Activated naive CD4-positive, alpha-beta T cell treated with anti-CD3 and anti-CD28 coated beads, Interleukin-2, amount 50 U/mL, for 24 hours (primary cell): Measurements from ENCODE around the gene DNAAF2.
"Not testable (repeated sequence)": the region's sequence is repeated elsewhere in the genome, so short reads cannot be mapped to it uniquely, and the experiment has no call there.

Source experiments
- H3K27ac Mint-ChIP-seq: one replicate; pipeline ENCODE4 v1.8.0; 2021; ENCODE audit warnings: mild to moderate bottlenecking, mixed read lengths
- H3K27me3 Mint-ChIP-seq: one replicate; pipeline ENCODE4 v1.8.0; 2021; ENCODE audit warnings: mixed read lengths
- H3K36me3 Mint-ChIP-seq: one replicate; pipeline ENCODE4 v1.8.0; 2021; ENCODE audit warnings: mixed read lengths
- H3K4me1 Mint-ChIP-seq: one replicate; pipeline ENCODE4 v1.8.0; 2021; ENCODE audit warnings: mixed read lengths
- H3K4me3 Mint-ChIP-seq: one replicate; pipeline ENCODE4 v1.8.0; 2021; ENCODE audit warnings: mild to moderate bottlenecking, mixed read lengths
- H3K9me3 Mint-ChIP-seq: one replicate; pipeline ENCODE4 v1.8.0; 2021; ENCODE audit warnings: mixed read lengths

The DNAAF2 gene

DNA sequence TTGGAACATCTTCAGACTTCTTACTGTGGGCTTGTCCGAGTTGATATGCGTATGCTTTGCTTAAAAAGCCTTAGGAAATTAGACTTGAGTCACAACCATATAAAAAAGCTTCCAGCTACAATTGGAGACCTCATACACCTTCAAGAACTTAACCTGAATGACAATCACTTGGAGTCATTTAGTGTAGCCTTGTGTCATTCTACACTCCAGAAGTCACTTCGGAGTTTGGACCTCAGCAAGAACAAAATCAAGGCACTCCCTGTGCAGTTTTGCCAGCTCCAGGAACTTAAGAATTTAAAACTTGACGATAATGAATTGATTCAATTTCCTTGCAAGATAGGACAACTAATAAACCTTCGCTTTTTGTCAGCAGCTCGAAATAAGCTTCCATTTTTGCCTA lies 27.5 kb downstream of the DNAAF2 start:
- H3K4me3 Mint-ChIP-seq: no peak overlapping the region
- H3K27ac Mint-ChIP-seq: no peak overlapping the region
- no peaks in the 10 kb centered on the region for H3K4me1 Mint-ChIP-seq
- no peaks in the 10 kb centered on the region for H3K9me3 Mint-ChIP-seq
- no peaks in the 10 kb centered on the region for H3K27me3 Mint-ChIP-seq
- H3K36me3 Mint-ChIP-seq: peaks cover 5% of the 10 kb centered on the region

DNA sequence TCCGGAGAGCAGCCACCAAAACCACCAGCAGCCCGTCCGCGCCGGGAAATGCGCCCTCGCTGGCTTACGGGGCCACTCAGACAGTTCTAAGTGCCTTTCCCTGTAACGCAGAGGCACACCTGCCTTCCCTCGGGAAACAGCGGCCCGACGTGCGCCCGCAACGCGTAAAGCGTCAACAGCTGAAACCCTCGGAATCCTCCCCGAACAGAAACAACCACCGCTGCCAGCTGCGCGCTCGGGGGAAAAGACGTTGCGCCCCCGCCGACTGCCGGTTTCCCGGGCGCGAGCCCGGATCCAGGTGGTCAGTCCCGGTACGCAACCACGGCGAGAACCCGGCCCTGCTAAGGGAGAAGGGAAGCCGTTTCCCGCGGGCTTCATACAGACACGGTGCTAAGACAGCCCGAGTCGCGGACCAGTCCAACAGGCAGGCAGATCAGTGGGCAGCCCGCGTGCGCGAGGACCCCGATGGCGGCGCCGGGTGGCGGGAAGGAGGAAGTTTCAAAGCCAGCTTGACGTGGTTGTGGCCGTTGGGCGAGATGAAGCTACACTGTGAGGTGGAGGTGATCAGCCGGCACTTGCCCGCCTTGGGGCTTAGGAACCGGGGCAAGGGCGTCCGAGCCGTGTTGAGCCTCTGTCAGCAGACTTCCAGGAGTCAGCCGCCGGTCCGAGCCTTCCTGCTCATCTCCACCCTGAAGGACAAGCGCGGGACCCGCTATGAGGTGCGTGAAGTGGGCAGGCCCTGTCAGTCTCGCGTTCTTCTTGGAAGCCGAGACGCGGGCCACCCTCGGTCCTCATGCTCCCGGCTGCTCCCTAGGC lies 36.4 kb downstream of the DNAAF2 start, which contains the start of gene LRR1:
Gene LRR1, plus strand, starts transcription at position 456 of the 816 bp plus-strand sequence. Its CDS starts 81 bp downstream, at position 537.
- Mint-ChIP-seq H3K27ac (peak within 1 kb of the TSS; percentile 98), H3K4me1 (peaks cover 26% of the 10 kb centered on the region), H3K4me3 (peak within 1 kb of the TSS; percentile 98), H3K9me3 (no peaks in the 10 kb centered on the region), H3K36me3 (peaks cover 2% of the 10 kb centered on the region), H3K27me3 (no peaks in the 10 kb centered on the region)

GRCh38 chr14:49598189-49598484 lies 36.9 kb downstream of the DNAAF2 start:
- peaks cover 2% of the 10 kb centered on the region for H3K36me3 Mint-ChIP-seq
- peaks cover 26% of the 10 kb centered on the region for H3K4me1 Mint-ChIP-seq
- no peaks in the 10 kb centered on the region for H3K9me3 Mint-ChIP-seq
- no peaks in the 10 kb centered on the region for H3K27me3 Mint-ChIP-seq
- peak overlapping the region; percentile 98 for H3K27ac Mint-ChIP-seq
- peak overlapping the region; percentile 98 for H3K4me3 Mint-ChIP-seq

GRCh38 chr14:49594347-49595091 lies 40.5 kb downstream of the DNAAF2 start:
- Mint-ChIP-seq H3K27ac (no peak overlapping the region), H3K36me3 (no peaks in the 10 kb centered on the region), H3K4me1 (peaks cover 18% of the 10 kb centered on the region), H3K27me3 (no peaks in the 10 kb centered on the region), H3K4me3 (no peak overlapping the region), H3K9me3 (no peaks in the 10 kb centered on the region)

- H3K9me3 Mint-ChIP-seq: no peaks in the 10 kb centered on the region
Observed at GRCh38 chr14:49593016-49593415, 42.0 kb downstream of the DNAAF2 start.

DNA sequence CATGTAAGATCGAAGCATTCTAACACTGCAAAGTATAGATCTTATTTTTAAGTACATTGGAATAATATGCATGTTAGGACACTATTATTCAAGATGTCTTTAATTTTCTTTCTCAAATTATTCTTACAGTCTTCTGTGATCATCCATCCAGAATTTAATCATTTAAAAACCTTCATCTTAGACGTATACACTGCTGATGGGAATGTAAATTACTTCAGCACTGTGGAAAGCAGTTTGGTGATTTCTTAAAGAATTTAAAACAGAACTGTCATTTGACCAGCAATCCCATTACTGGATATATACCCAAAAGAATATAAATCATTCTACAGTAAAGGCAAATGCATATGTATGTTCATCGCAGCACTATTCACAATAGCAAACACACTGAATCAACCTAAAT lies 45.7 kb downstream of the DNAAF2 start:
- no peaks in the 10 kb centered on the region for H3K27me3 Mint-ChIP-seq
- H3K27ac Mint-ChIP-seq: peak overlapping the region; percentile 53
- H3K4me3 Mint-ChIP-seq: no peak overlapping the region
- H3K4me1 Mint-ChIP-seq: peaks cover 8% of the 10 kb centered on the region
- no peaks in the 10 kb centered on the region for H3K9me3 Mint-ChIP-seq
- H3K36me3 Mint-ChIP-seq: peaks cover 15% of the 10 kb centered on the region

More at GRCh38 chr14:49593016-49593415, 42.0 kb downstream of the DNAAF2 start:
- Mint-ChIP-seq H3K4me1 (peaks cover 15% of the 10 kb centered on the region), H3K4me3 (no peak overlapping the region), H3K36me3 (no peaks in the 10 kb centered on the region), H3K27me3 (no peaks in the 10 kb centered on the region), H3K27ac (no peak overlapping the region)

DNA sequence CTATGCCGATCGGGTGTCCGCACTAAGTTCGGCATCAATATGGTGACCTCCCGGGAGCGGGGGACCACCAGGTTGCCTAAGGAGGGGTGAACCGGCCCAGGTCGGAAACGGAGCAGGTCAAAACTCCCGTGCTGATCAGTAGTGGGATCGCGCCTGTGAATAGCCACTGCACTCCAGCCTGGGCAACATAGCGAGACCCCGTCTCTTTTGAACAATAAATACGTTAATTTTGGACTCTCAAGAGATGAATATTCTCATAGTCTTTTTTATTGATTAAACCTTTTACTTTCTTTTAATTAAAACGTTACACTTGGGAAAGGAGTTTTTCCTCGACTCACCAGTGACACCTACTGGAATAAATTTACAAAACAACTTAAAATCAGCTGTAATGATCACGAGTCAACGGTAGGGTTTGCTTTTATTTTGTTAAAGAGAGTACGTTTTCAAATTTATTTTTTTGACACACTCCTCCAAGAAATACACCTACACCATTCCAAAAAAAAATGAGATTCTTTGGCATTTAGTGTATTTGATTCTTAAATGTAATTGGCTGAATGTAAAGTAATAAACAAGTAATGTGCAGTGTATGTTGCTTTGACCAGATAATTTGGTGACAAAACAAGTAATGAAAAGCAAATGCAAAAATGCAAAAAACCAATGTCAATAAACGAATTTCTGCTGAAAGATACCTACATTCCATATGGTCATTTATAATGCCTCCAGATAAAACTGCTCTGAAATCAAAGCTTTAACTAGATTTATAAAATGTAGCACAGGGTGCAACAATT lies 48.2 kb downstream of the DNAAF2 start:
- H3K4me1 Mint-ChIP-seq: peaks cover 32% of the 10 kb centered on the region
- H3K27ac Mint-ChIP-seq: peak overlapping the region; percentile 94
- no peaks in the 10 kb centered on the region for H3K9me3 Mint-ChIP-seq
- H3K4me3 Mint-ChIP-seq: peak overlapping the region; percentile 94
- H3K27me3 Mint-ChIP-seq: no peaks in the 10 kb centered on the region
- peaks cover 36% of the 10 kb centered on the region for H3K36me3 Mint-ChIP-seq

DNA sequence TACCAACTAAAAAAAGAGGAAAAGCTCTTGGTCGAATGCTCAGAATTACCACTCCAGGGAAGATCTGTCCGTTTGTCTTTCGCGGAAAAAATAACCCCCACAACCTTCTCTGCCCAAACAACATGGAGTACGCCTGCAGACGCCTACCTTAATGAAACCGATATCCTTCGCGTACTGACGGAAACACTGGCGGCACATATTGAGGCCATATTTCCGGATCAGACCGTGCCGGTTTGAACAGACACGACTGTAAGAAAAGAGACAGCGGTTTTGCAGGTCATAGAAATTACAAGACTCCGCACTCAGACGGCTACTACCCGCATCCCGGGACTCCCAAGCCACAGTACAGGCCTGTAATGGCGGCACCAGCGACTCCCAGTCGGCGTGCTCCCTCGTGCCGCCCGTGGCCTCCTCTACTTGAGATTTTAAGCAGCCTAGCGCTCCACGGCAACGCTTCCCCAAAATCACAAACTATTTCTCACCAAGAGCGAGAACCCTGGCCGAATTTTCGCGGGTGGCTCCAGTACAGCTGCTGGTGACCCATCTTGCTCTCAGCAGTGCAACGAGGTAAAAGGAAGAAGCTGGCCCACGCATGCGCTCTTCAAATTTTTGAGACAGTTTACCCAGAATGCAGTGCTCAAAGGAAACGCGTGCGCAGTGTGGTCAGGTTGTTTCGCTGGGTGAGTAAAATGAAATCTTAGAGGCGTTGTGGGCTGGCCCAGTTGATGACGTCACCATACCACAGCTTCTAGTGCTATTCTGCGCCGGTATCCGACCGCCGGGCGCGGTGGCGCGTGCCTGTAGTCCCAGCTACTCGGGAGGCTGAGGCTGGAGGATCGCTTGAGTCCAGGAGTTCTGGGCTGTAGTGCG lies 49.0 kb downstream of the DNAAF2 start, which contains the start of gene RPS29:
Gene RPS29, minus strand, starts transcription at position 578 of the 870 bp plus-strand sequence. Its CDS starts 34 bp downstream, at position 544.
- H3K36me3 Mint-ChIP-seq: peaks cover 41% of the 10 kb centered on the region
- peak within 1 kb of the TSS; percentile 94 for H3K4me3 Mint-ChIP-seq
- H3K4me1 Mint-ChIP-seq: peaks cover 41% of the 10 kb centered on the region
- H3K27me3 Mint-ChIP-seq: no peaks in the 10 kb centered on the region
- H3K27ac Mint-ChIP-seq: peak within 1 kb of the TSS; percentile 94
- H3K9me3 Mint-ChIP-seq: no peaks in the 10 kb centered on the region

GRCh38 chr14:49584981-49585640 lies 49.9 kb downstream of the DNAAF2 start:
- not testable (repeated sequence) for H3K9me3 Mint-ChIP-seq, H3K27me3 Mint-ChIP-seq
- Mint-ChIP-seq H3K4me3 (peak overlapping the region; percentile 94), H3K27ac (peak overlapping the region; percentile 94), H3K36me3 (peaks cover 43% of the 10 kb centered on the region), H3K4me1 (peaks cover 46% of the 10 kb centered on the region)

DNA sequence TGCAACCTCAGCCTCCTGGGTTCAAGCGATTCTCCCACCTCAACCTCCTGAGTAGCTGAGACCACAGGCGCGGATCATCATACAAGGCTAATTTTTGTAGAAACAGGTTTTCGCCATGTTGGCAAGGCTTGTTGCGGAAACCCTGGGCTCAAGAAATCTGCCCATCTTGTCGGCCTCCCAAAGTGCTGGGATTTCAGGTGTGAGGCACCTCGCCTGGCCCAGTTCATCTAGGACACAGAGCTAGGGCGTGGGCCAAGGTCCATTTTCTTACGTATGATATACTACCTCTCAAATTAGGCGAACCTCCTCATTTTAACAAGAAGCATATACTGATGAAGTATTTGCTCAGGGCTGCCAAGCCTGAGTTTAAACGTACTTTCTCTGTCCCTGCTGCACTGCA lies 51.0 kb downstream of the DNAAF2 start:
- Mint-ChIP-seq H3K36me3 (peaks cover 44% of the 10 kb centered on the region), H3K4me3 (peak overlapping the region; percentile 94), H3K27me3 (no peaks in the 10 kb centered on the region), H3K9me3 (no peaks in the 10 kb centered on the region), H3K4me1 (peaks cover 52% of the 10 kb centered on the region), H3K27ac (peak overlapping the region; percentile 94)

DNA sequence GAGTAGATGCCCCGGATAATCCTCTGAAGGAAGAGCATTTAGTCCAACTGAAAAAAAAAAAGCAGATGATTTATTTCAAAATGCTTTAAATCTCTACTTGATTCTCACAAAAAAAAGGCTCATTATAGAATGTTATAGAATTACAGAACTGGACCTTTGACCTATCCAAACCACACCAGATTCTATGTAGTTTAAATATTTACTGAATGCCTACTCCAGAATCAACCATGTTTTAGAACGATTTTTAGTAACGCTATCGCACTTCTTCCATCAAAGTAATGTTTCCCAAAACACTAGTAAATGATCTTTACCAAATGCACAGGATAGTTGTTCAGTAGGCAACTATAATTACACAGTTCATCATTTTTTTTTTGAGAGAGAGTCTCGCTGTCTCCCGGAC lies 51.4 kb downstream of the DNAAF2 start:
- H3K4me1 Mint-ChIP-seq: peaks cover 56% of the 10 kb centered on the region
- peaks cover 44% of the 10 kb centered on the region for H3K36me3 Mint-ChIP-seq
- H3K27me3 Mint-ChIP-seq: no peaks in the 10 kb centered on the region
- no peaks in the 10 kb centered on the region for H3K9me3 Mint-ChIP-seq
- peak overlapping the region; percentile 94 for H3K27ac Mint-ChIP-seq
- peak overlapping the region; percentile 94 for H3K4me3 Mint-ChIP-seq

DNA sequence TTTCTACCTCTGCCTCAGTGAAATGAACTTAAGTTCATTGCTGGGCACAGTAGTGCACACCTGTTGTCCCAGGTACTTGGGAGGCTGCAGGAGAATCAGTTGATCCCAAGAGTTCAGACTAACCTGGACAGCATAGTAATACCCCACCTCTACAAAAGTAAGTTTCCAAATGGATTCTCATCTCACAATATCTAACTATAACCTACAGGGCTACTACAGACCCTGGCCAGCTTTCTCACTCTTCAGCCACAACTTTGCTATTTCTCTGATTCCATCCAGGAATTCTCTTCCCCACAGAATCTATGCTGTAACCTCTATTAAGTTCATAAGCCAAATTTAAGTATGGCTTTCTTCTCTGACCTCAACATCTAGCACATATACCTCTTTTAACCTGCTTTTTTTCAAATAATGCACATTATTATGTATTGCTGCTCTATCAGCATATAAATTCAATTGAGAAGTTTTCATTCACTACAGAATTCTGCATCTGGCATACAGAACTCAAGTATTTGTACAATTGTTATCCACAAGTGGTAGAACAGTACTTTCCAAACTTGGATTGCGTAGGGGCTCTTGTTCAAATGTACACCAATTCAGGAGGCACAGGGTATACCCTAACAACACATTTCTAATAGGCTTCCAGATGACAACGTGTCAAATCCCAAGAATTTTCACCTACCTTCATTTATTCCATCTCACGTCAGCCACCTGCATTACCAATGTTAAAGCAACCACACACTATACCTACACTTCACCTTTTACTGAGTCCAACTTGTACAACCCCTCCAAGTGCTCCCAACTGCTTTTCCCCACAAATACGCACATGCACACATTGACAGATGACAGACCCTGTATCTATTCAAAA lies 52.7 kb downstream of the DNAAF2 start:
- Mint-ChIP-seq H3K27me3 (no peaks in the 10 kb centered on the region), H3K4me1 (peaks cover 65% of the 10 kb centered on the region), H3K9me3 (no peaks in the 10 kb centered on the region), H3K36me3 (peaks cover 51% of the 10 kb centered on the region), H3K4me3 (peak overlapping the region; percentile 94), H3K27ac (peak overlapping the region; percentile 91)

DNA sequence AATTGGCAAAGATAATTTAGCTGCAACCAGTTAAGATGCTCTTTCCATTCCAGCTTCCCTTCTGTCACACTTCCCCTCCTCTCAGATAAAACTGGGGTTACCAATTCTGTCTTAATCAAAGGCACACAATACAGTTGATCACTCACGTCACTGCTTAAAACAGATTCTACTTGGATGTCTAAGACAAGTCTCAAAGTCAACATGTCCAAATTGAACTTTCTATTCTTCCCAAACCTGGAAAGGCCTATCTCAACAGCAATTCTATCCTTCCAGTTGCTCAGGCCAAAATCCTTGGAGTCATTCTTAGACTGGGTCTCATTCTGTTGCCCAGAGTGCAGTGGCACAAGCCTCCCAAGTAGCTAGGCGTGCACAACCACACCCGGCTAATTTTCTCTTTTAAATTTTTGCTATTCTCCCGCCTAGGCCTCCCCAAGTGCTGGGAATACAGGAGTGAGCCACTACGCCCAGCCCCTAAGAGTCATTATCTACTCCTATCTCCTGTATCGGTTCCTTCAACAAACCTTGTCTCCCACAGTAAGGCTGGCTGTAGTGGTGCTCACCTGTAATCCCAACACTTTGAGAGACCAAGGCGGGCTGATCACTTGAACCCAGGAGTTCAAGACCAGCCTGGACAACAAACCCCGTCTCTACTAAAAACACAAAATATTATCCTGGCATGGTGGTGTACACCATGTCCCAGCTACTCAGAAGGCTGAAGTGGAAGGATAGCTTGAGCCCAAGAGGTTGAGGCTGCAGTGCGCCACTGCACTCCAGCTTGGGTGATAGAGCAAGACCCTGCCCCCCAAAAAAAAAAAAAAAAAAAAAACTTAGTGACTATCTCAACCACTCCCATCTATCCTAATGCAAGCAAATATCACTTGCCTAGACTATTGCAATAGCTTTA lies 53.6 kb downstream of the DNAAF2 start:
- H3K27ac Mint-ChIP-seq: peak overlapping the region; percentile 91
- H3K9me3 Mint-ChIP-seq: no peaks in the 10 kb centered on the region
- H3K4me1 Mint-ChIP-seq: peaks cover 62% of the 10 kb centered on the region
- H3K27me3 Mint-ChIP-seq: no peaks in the 10 kb centered on the region
- peaks cover 51% of the 10 kb centered on the region for H3K36me3 Mint-ChIP-seq
- peak overlapping the region; percentile 94 for H3K4me3 Mint-ChIP-seq
